Peyer's patch (tissue), 4 donors: ENCODE data around the gene RAB40B. TPM values are rescaled to one million over a fixed set of nuclear protein-coding genes. Genes with fewer than 3 reads are reported as not detected.
A peak's percentile ranks its signal among the peaks of the same experiment; 100 is the strongest.

Experiments used
- DNase-seq, 3 donors: peaks; one replicate each; pipeline ENCODE4 v3.0.0-alpha.2; 2017 to 2019
- H3K27ac ChIP-seq, 4 donors: fragments of 200-600 bp; sonication (generic); one replicate each; pipeline ENCODE4 v1.5.1; 2016 to 2019
- H3K27me3 ChIP-seq, 2 donors: fragments of 200-600 bp; sonication (generic); one replicate each; pipeline ENCODE4 v1.5.1; 2019
- H3K36me3 ChIP-seq, 3 donors: fragments of 200-600 bp; sonication (generic); one replicate each; pipeline ENCODE4 v1.5.1; 2016 to 2019
- H3K4me1 ChIP-seq, 4 donors: fragments of 200-600 bp; sonication (generic); one replicate each; pipeline ENCODE4 v1.5.1; 2016 to 2019
- H3K4me3 ChIP-seq, 4 donors: fragments of 200-600 bp; sonication (generic); 1 replicate in 3 of 4; 2 replicates in 1 of 4; pipeline ENCODE4 v1.5.1; 2016 to 2019; ENCODE audit warnings: mild to moderate bottlenecking in 1 of 4
- H3K9me3 ChIP-seq, 4 donors: fragments of 200-600 bp; sonication (generic); one replicate each; pipeline ENCODE4 v1.5.1; 2016 to 2019; ENCODE audit warnings: mild to moderate bottlenecking in 1 of 4
- CTCF ChIP-seq, 6 experiments: fragments of 450-650 bp in 4 of 6; fragments of 200-600 bp in 2 of 6; sonication (generic) in 1 of 6; IDR thresholded peaks; one replicate each; pipeline ENCODE4 v1.5.1; 2017 to 2019; ENCODE audit warnings: antibody characterized with exemption in 6 of 6, mild to moderate bottlenecking in 3 of 6, moderate library complexity in 1 of 6
- POLR2A ChIP-seq, 2 donors: fragments of 450-650 bp; IDR thresholded peaks; one replicate each; pipeline ENCODE4 v1.5.1; 2017; ENCODE audit warnings: antibody characterized with exemption in 2 of 2, mild to moderate bottlenecking in 2 of 2, moderate library complexity in 2 of 2
- total RNA-seq, 4 donors: library from RNA; depleted of rRNA; stranded (reverse); fragments of >200 nt; gene quantifications; one replicate each; pipeline ENCODE4 v1.1.0, GENCODE V29; 2016

The RAB40B gene
- total RNA-seq, 4 donors from 2014 or later = 13.3 to 63.5 (median 29.1) TPM

GRCh38 chr17:82670661-82671450, 27.6 kb downstream of the RAB40B start:
- no peaks in the 10 kb centered on the region for H3K36me3 ChIP-seq
- peaks cover 0 to 5% (median 0%) of the 10 kb centered on the region in 4 donors for H3K4me1 ChIP-seq
- TF ChIP-seq CTCF (IDR thresholded peaks at IDR 0.05) (no peak), POLR2A (IDR thresholded peaks at IDR 0.05) (no peak)
- no peak for DNase-seq
- no peak overlapping the region for H3K27ac ChIP-seq
- no peaks in the 10 kb centered on the region for H3K27me3 ChIP-seq
- H3K9me3 ChIP-seq = no peaks in the 10 kb centered on the region
- H3K4me3 ChIP-seq = no peak overlapping the region

GRCh38 chr17:82668631-82669099, 29.8 kb downstream of the RAB40B start:
- TF ChIP-seq CTCF (IDR thresholded peaks at IDR 0.05) (peak in 4 of 6 experiments; percentile 54 to 84 (median 78)), POLR2A (IDR thresholded peaks at IDR 0.05) (no peak)
- H3K4me3 ChIP-seq = no peak overlapping the region

GRCh38 chr17:82668024-82668630, 30.4 kb downstream of the RAB40B start:
- TF ChIP-seq POLR2A (IDR thresholded peaks at IDR 0.05) = no peak
- TF ChIP-seq CTCF (IDR thresholded peaks at IDR 0.05) = no peak
- Histone ChIP-seq H3K4me1 (peaks cover 0 to 5% (median 0%) of the 10 kb centered on the region in 4 donors), H3K27ac (no peak overlapping the region), H3K9me3 (no peaks in the 10 kb centered on the region), H3K36me3 (no peaks in the 10 kb centered on the region), H3K4me3 (no peak overlapping the region), H3K27me3 (no peaks in the 10 kb centered on the region)
- no peak for DNase-seq

More at GRCh38 chr17:82668631-82669099, 29.8 kb downstream of the RAB40B start:
- DNase-seq = peak in 2 of 3 donors; percentile 78 to 79
- H3K27me3 ChIP-seq = no peaks in the 10 kb centered on the region
- no peak overlapping the region for H3K27ac ChIP-seq
- no peaks in the 10 kb centered on the region for H3K36me3 ChIP-seq
- H3K9me3 ChIP-seq = no peaks in the 10 kb centered on the region
- H3K4me1 ChIP-seq = peaks cover 0 to 5% (median 0%) of the 10 kb centered on the region in 4 donors

- DNase-seq = no peak
- Histone ChIP-seq H3K27ac (no peak overlapping the region), H3K4me3 (no peak overlapping the region), H3K4me1 (peaks cover 0 to 5% (median 0%) of the 10 kb centered on the region in 4 donors), H3K36me3 (no peaks in the 10 kb centered on the region), H3K27me3 (no peaks in the 10 kb centered on the region), H3K9me3 (no peaks in the 10 kb centered on the region)
- TF ChIP-seq POLR2A (IDR thresholded peaks at IDR 0.05) (no peak), CTCF (IDR thresholded peaks at IDR 0.05) (no peak)
These were observed 30.9 kb downstream of the RAB40B start for GRCh38 chr17:82667668-82668000.

GRCh38 chr17:82666931-82667667, 31.4 kb downstream of the RAB40B start:
- Histone ChIP-seq H3K27ac (no peak overlapping the region), H3K27me3 (no peaks in the 10 kb centered on the region), H3K4me3 (no peak overlapping the region), H3K4me1 (peaks cover 0 to 5% (median 0%) of the 10 kb centered on the region in 4 donors), H3K36me3 (no peaks in the 10 kb centered on the region), H3K9me3 (no peaks in the 10 kb centered on the region)
- no peak for TF ChIP-seq POLR2A (IDR thresholded peaks at IDR 0.05)
- TF ChIP-seq CTCF (IDR thresholded peaks at IDR 0.05) = no peak
- no peak for DNase-seq
